Measurements from ENCODE around the gene ATG5. TPM values are rescaled to one million over a fixed set of nuclear protein-coding genes. Genes with fewer than 3 reads are reported as not detected.

ATG5 gene
- total RNA-seq: 10 to 100 TPM; 25.3 to 27.5 TPM

DNA sequence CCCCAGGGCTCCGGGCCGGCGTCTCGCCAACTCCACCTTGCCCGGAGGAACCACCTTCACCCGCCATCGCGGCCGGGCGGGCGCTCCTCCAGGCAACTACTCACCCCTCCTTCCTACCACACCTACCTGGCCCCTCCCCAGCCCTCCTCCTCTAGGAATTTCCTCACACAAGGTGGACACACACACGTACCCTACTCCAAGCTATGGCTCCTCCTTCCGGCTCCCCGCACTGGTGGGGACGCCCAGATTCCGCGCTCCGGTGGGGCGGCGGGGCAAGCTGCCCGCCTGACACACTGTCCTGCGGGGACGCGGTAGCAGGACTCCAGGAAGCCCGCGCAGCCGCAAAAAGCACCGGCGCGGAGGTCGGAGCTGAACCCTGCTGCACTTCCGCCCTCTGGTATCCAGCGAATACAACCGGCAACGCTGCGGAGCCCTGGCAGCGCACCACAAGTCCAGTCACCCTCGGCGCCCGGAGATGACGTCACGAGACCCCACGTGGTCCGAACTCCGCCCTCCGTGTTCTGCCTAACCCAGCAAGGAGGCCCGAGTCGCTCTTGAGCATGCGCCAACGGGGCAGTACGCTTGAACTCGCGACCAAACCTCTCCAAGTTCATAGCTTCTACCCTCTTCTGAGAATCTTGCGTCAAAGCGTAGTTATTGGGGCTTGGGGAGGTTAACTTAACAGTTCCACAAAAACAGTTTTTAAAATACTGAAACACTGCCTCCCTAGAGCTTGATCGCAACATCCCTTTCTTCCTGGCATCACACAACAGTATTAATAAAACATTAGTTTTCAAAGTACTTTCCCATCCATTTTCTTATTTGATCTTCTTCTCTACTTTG lies at the start of gene ATG5:
Gene ATG5, minus strand, starts transcription at position 425 of the 843 bp plus-strand sequence. CDS start 9,552 bp downstream, outside the sequence.

DNA sequence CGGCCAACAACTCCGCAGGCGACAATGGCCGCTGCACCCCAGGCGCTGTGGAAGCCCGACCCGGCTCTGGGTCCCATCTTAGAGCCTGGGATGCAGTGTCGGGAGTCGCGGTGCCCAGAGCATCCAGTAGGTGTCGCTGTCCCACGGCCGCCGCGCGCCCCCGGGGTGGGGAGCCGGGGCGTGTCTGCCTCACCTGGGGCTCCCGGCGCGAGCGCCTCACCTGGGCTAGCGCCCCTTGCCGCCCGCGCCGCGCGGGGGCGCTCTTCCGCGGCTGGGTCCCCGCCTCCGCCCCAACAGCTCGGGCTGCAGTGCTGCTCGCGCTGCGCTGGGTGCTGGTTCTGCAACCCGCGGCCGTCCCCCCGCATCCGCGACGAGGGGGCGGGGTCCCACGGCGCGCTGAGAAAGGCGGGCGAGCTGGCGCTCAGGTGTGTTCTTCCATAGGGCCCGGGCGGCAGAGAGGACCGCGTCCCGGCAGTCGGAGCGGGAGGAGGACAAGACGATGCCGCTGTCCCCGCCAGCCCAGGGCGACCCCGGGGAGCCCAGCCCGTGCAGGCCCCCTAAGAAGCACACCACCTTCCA lies 34.9 kb upstream of the ATG5 start, which contains the start of gene CRYBG1:
Gene CRYBG1, plus strand, starts transcription at position 308 of the 579 bp plus-strand sequence. Its CDS starts 192 bp downstream, at position 500.

Other genes starting within 250 kb of the ATG5 start
- 10 to 100 TPM; 26.0 to 28.9 TPM for gene PRDM1, start 239.4 kb downstream of the ATG5 start, total RNA-seq
- gene CRYBG1, start 35.0 kb upstream of the ATG5 start, total RNA-seq: 10 to 100 TPM; 30.2 to 31.1 TPM